ENCODE measurements around the gene PLEKHM2. TPM values are rescaled to one million over a fixed set of nuclear protein-coding genes. Genes with fewer than 3 reads are reported as not detected.
"Not testable (repeated sequence)": the region's sequence is repeated elsewhere in the genome, so short reads cannot be mapped to it uniquely, and the experiment has no call there.

The PLEKHM2 gene
- total and polyA plus RNA-seq, 2 experiments from 2014 or later, result 31.8 to 43.1 TPM

DNA sequence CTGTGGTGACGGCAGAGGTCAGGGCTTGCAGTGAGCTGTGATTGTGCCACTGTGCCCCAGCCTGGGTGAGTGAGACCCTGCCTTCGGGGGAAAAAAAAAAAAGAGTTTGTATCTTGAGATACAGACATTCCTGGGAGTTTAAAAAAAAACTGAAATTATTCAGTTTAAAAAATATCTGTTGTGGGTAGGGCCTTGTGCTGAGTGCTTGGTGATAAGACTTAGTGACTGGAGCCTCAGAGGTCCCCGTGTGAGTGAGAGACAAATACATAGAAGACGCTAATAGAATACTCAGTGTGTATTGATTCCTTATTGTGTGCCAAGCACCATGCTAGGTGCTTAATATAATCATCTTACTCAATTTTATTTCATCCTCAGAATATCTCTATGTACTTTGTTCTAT lies 44.2 kb upstream of the PLEKHM2 start:
- Histone ChIP-seq H3K4me1 (ENCODE audit: insufficient read depth) (no peaks in the 10 kb centered on the region), H3K9me2 (replicated peaks; ENCODE audit: insufficient read depth) (no peaks in the 10 kb centered on the region), H3K36me3 (replicated peaks; ENCODE audit: insufficient read depth, low read depth) (no peaks in the 10 kb centered on the region), H3K4me2 (no peak overlapping the region), H3K27ac (no peak overlapping the region), H2AFZ (no peak overlapping the region), H4K20me1 (ENCODE audit: insufficient read depth, poor library complexity, severe bottlenecking) (no peaks in the 10 kb centered on the region), H3K9me3 (ENCODE audit: low read depth) (no peaks in the 10 kb centered on the region), H3K79me2 (peaks cover 14% of the 10 kb centered on the region), H3K27me3 (no peaks in the 10 kb centered on the region), H3K4me3 (no peak overlapping the region)
- TF ChIP-seq EZH2phosphoT487 (IDR thresholded peaks at IDR 0.05; ENCODE audit: low read depth, severe bottlenecking, unreplicated experiment) (no peak), EZH2 (IDR thresholded peaks at IDR 0.05; ENCODE audit: borderline replicate concordance) (no peak)
- TF ChIP-seq, protein P1, sequence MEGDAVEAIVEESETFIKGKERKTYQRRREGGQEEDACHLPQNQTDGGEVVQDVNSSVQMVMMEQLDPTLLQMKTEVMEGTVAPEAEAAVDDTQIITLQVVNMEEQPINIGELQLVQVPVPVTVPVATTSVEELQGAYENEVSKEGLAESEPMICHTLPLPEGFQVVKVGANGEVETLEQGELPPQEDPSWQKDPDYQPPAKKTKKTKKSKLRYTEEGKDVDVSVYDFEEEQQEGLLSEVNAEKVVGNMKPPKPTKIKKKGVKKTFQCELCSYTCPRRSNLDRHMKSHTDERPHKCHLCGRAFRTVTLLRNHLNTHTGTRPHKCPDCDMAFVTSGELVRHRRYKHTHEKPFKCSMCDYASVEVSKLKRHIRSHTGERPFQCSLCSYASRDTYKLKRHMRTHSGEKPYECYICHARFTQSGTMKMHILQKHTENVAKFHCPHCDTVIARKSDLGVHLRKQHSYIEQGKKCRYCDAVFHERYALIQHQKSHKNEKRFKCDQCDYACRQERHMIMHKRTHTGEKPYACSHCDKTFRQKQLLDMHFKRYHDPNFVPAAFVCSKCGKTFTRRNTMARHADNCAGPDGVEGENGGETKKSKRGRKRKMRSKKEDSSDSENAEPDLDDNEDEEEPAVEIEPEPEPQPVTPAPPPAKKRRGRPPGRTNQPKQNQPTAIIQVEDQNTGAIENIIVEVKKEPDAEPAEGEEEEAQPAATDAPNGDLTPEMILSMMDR (IDR thresholded peaks at IDR 0.05; ENCODE audit: poor library complexity), result no peak
- no peak for DNase-seq (ENCODE audit: low spot score)
- WGBS (ENCODE audit: low lambda C conversion rate, missing lambda C conversion rate), result 97% methylated on average over 4 of the region's 4 CpGs

DNA sequence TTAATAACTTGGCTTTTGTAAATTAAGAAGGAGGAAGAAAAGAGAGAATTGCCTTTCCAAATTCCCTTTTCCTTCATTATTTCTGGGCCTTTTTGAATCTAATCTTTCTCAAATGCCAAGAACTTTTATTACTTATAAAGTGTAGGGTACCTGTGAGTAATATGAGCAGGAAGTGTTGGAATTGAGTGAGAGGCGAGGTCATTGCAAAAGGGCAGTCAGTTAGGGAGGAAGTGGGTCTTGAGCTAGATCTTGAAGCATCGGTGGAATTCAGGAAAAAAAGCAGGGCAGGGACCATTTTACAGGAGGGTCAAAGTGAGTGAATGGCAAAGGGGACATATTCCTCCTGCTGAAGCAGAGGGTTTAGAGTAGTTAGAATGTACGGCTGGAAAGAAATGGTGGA lies 43.5 kb upstream of the PLEKHM2 start:
- WGBS (ENCODE audit: low lambda C conversion rate, missing lambda C conversion rate), result 93% methylated on average over 3 of the region's 3 CpGs
- Histone ChIP-seq H3K79me2 (peaks cover 15% of the 10 kb centered on the region), H3K27ac (no peak overlapping the region), H3K9me3 (ENCODE audit: low read depth) (no peaks in the 10 kb centered on the region), H3K36me3 (replicated peaks; ENCODE audit: insufficient read depth, low read depth) (no peaks in the 10 kb centered on the region), H2AFZ (no peak overlapping the region), H3K4me2 (no peak overlapping the region), H3K4me3 (no peak overlapping the region), H3K27me3 (no peaks in the 10 kb centered on the region), H4K20me1 (ENCODE audit: insufficient read depth, poor library complexity, severe bottlenecking) (no peaks in the 10 kb centered on the region), H3K4me1 (ENCODE audit: insufficient read depth) (no peaks in the 10 kb centered on the region), H3K9me2 (replicated peaks; ENCODE audit: insufficient read depth) (no peaks in the 10 kb centered on the region)
- no peak for TF ChIP-seq EZH2phosphoT487 (IDR thresholded peaks at IDR 0.05; ENCODE audit: low read depth, severe bottlenecking, unreplicated experiment)
- TF ChIP-seq EZH2 (IDR thresholded peaks at IDR 0.05; ENCODE audit: borderline replicate concordance), result no peak
- TF ChIP-seq, protein P1 (IDR thresholded peaks at IDR 0.05; ENCODE audit: poor library complexity), result no peak
- DNase-seq (ENCODE audit: low spot score), result no peak

DNA sequence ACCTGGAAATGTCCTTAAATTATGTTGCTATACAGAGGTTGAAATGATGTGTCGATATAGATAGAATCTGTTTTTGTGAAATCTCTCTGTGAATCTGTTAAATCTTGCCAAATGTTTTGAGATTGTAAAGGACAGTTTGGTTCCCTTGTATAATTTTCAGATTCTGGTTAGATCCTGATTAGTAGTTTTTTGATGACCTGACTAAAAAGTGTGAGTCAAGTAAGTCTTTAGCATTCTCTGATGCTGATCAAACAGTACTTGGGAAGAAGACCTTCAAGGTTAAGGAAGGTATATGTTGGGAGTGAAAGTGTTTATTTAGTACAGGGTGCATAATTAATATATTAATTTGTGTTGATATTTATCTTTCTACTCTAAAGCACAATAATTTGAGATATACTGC lies 34.2 kb upstream of the PLEKHM2 start:
- no peaks in the 10 kb centered on the region for H3K4me1 ChIP-seq (ENCODE audit: insufficient read depth)
- no peaks in the 10 kb centered on the region for H3K9me2 ChIP-seq (replicated peaks; ENCODE audit: insufficient read depth)
- H2AFZ ChIP-seq, result no peak overlapping the region
- no peaks in the 10 kb centered on the region for H3K9me3 ChIP-seq (ENCODE audit: low read depth)
- no peak for DNase-seq (ENCODE audit: low spot score)
- H3K36me3 ChIP-seq (replicated peaks; ENCODE audit: insufficient read depth, low read depth), result no peaks in the 10 kb centered on the region
- H3K4me3 ChIP-seq, result no peak overlapping the region
- TF ChIP-seq, protein P1 (IDR thresholded peaks at IDR 0.05; ENCODE audit: poor library complexity), result no peak
- TF ChIP-seq EZH2 (IDR thresholded peaks at IDR 0.05; ENCODE audit: borderline replicate concordance), result no peak
- TF ChIP-seq EZH2phosphoT487 (IDR thresholded peaks at IDR 0.05; ENCODE audit: low read depth, severe bottlenecking, unreplicated experiment), result no peak
- no peak overlapping the region for H3K27ac ChIP-seq
- peaks cover 16% of the 10 kb centered on the region for H3K79me2 ChIP-seq
- no peaks in the 10 kb centered on the region for H3K27me3 ChIP-seq
- H4K20me1 ChIP-seq (ENCODE audit: insufficient read depth, poor library complexity, severe bottlenecking), result peaks cover 5% of the 10 kb centered on the region
- WGBS (ENCODE audit: low lambda C conversion rate, missing lambda C conversion rate), result 100% methylated on average over 1 of the region's 1 CpG
- H3K4me2 ChIP-seq, result no peak overlapping the region

DNA sequence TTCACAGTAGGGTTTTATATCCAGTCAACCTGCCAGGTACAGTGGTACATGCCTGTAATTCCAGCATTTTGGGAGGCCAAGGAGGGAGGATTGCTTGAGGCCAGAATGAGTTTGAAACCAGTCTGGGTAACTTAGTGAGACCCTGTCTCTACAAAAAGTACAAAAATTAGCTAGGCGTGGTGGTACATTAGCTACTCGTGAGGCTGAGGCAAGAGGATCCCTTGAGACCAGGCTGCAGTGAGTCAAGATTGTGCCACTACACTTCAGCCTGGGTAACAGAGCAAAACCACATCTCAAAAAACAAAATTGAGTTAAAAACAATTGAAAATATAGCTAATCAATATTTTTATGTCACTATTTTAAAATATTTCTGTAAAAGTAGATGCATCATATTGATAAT lies 33.7 kb upstream of the PLEKHM2 start:
- Histone ChIP-seq H3K27ac (no peak overlapping the region), H3K4me2 (no peak overlapping the region), H3K4me3 (no peak overlapping the region), H3K4me1 (ENCODE audit: insufficient read depth) (no peaks in the 10 kb centered on the region), H3K9me3 (ENCODE audit: low read depth) (no peaks in the 10 kb centered on the region), H3K27me3 (no peaks in the 10 kb centered on the region), H3K36me3 (replicated peaks; ENCODE audit: insufficient read depth, low read depth) (no peaks in the 10 kb centered on the region), H3K79me2 (peaks cover 14% of the 10 kb centered on the region), H4K20me1 (ENCODE audit: insufficient read depth, poor library complexity, severe bottlenecking) (peaks cover 5% of the 10 kb centered on the region), H3K9me2 (replicated peaks; ENCODE audit: insufficient read depth) (no peaks in the 10 kb centered on the region), H2AFZ (no peak overlapping the region)
- TF ChIP-seq, protein P1 (IDR thresholded peaks at IDR 0.05; ENCODE audit: poor library complexity), result no peak
- TF ChIP-seq EZH2 (IDR thresholded peaks at IDR 0.05; ENCODE audit: borderline replicate concordance) (no peak), EZH2phosphoT487 (IDR thresholded peaks at IDR 0.05; ENCODE audit: low read depth, severe bottlenecking, unreplicated experiment) (no peak)
- 96% methylated on average over 2 of the region's 2 CpGs for WGBS (ENCODE audit: low lambda C conversion rate, missing lambda C conversion rate)
- DNase-seq (ENCODE audit: low spot score), result no peak

DNA sequence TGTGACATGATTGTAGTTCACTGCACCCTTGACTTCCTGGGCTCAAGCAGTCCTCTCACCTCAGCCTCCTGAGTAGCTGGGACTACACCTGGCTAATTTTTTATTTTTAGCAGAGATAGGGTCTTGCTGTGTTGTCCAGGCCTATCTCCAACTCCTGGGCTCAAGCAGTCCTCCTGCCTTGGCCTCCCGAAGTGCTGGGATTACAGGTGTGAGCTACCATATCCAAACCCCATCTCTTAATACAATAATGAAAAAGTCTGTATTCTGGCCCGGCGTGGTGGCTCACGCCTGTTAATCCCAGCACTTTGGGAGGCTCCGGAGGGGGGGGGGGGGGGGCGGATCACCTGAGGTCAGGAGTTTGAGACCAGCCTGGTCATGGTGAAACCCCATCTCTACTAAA lies 32.0 kb upstream of the PLEKHM2 start:
- peaks cover 12% of the 10 kb centered on the region for H3K79me2 ChIP-seq
- not testable (repeated sequence) for DNase-seq (ENCODE audit: low spot score); H3K4me3 ChIP-seq; H3K4me2 ChIP-seq; H3K4me1 ChIP-seq (ENCODE audit: insufficient read depth); H3K27ac ChIP-seq; H2AFZ ChIP-seq; H4K20me1 ChIP-seq (ENCODE audit: insufficient read depth, poor library complexity, severe bottlenecking); H3K36me3 ChIP-seq (replicated peaks; ENCODE audit: insufficient read depth, low read depth); H3K9me2 ChIP-seq (replicated peaks; ENCODE audit: insufficient read depth); H3K27me3 ChIP-seq; H3K9me3 ChIP-seq (ENCODE audit: low read depth)
- WGBS (ENCODE audit: low lambda C conversion rate, missing lambda C conversion rate), result 97% methylated on average over 5 of the region's 6 CpGs

Measured in hepatocyte (in vitro differentiated cells).